A549 (cell line): ENCODE results near the gene FXYD3. TPM values are rescaled to one million over a fixed set of nuclear protein-coding genes. Genes with fewer than 3 reads are reported as not detected.

Experiments
- ATAC-seq, 2 experiments: fragments of 200-7000 bp in 1 of 2; fragments of >200 bp in 1 of 2; cut with Nextera tagmentation in 1 of 2; cut with Tn5 transposase in 1 of 2; 3 replicates each; pipeline versions ENCODE4 v1.8.0 to v1.9.1; 2018 to 2020; ENCODE audit warnings: mild to moderate bottlenecking in 1 of 2, moderate library complexity in 1 of 2
- CTCF ChIA-PET: fragments of 300-600 bp; sonication (Branson Sonifier 250); formaldehyde crosslinking; extraction: SDS; loops from one replicate; lab custom pipeline; 2021; ENCODE audit warnings: antibody characterized with exemption, inconsistent platforms; lab: Yijun Ruan, JAX
- POLR2A ChIA-PET: fragments of 350-600 bp; formaldehyde crosslinking; extraction: SDS; loops from one replicate; lab custom pipeline; 2021; ENCODE audit warnings: antibody characterized with exemption, inconsistent platforms; lab: Yijun Ruan, JAX
- DNase-seq, 2 experiments: peaks; one replicate each; pipeline versions ENCODE4 v3.0.0 to v3.0.0-alpha.2; 2011 to 2016; ENCODE audit warnings: low read depth in 1 of 2, low spot score in 1 of 2
- FAIRE-seq: peaks from 2 replicates; lab custom pipeline; 2011; peaks lifted over from hg19 to GRCh38; lab: Jason Lieb, UNC
- H3K27ac ChIP-seq, 2 experiments: fragments of >200 bp; sonication (Bioruptor Twin); formaldehyde crosslinking; 3 replicates each; pipeline ENCODE4 v1.5.1; 2016 to 2017
- H3K4me1 ChIP-seq: fragments of >200 bp; sonication (Bioruptor Twin); formaldehyde crosslinking; 3 replicates; pipeline ENCODE4 v1.6.1; 2016
- H3K4me2 ChIP-seq: fragments of >200 bp; sonication (Bioruptor Twin); formaldehyde crosslinking; 3 replicates; pipeline ENCODE4 v1.6.1; 2016
- H3K4me3 ChIP-seq: fragments of >200 bp; sonication (Bioruptor Twin); formaldehyde crosslinking; 3 replicates; pipeline ENCODE4 v1.5.1; 2016
- H3K9me3 ChIP-seq: fragments of >200 bp; sonication (Bioruptor Twin); formaldehyde crosslinking; 3 replicates; pipeline ENCODE4 v1.6.1; 2016
- ATOH8 ChIP-seq: fragments of 250-450 bp; sonication (Bioruptor Pico); IDR thresholded peaks from 2 replicates; pipeline ENCODE4 v1.5.0; 2020; ENCODE audit warnings: low read depth, mild to moderate bottlenecking, moderate library complexity
- BCL3 ChIP-seq: fragments of >200 bp; sonication (Bioruptor Twin); formaldehyde crosslinking; IDR thresholded peaks from 3 replicates; pipeline ENCODE4 v1.6.1; 2016
- CBX2 ChIP-seq: fragments of 200-600 bp; sonication (generic); IDR thresholded peaks from 2 replicates; pipeline ENCODE4 v1.6.1; 2016; ENCODE audit warnings: low read depth, mild to moderate bottlenecking, borderline replicate concordance
- E2F6 ChIP-seq: IDR thresholded peaks from 2 replicates; pipeline ENCODE4 v1.6.1; 2012; ENCODE audit warnings: low read depth, borderline replicate concordance
- EHF ChIP-seq: fragments of 250-450 bp; sonication (Bioruptor Pico); IDR thresholded peaks from 2 replicates; pipeline ENCODE4 v1.5.0; 2020; ENCODE audit warnings: mild to moderate bottlenecking
- FOSL2 ChIP-seq, 2 experiments: fragments of 450-650 bp in 1 of 2; fragments of >200 bp in 1 of 2; sonication (Bioruptor Twin) in 1 of 2; formaldehyde crosslinking; IDR thresholded peaks; 2 replicates each; pipeline versions ENCODE4 v1.5.0 to v1.6.1; 2016 to 2020; ENCODE audit warnings: mild to moderate bottlenecking in 1 of 2, moderate library complexity in 1 of 2
- GATA3 ChIP-seq: IDR thresholded peaks from 2 replicates; pipeline ENCODE4 v1.6.1; 2012; ENCODE audit warnings: borderline replicate concordance
- HDAC2 ChIP-seq: fragments of 200-600 bp; sonication (generic); IDR thresholded peaks from 2 replicates; pipeline ENCODE4 v1.6.1; 2016
- HOXB5 ChIP-seq: fragments of 250-450 bp; sonication (Bioruptor Pico); IDR thresholded peaks from 2 replicates; pipeline ENCODE4 v1.5.0; 2020; ENCODE audit warnings: mild to moderate bottlenecking, moderate library complexity
- JUN ChIP-seq, 2 experiments: fragments of >200 bp; sonication (Bioruptor Twin); formaldehyde crosslinking; IDR thresholded peaks; 2 replicates in 1 of 2; 3 replicates in 1 of 2; pipeline ENCODE4 v1.6.1; 2016 to 2017
- KDM1A ChIP-seq: fragments of 200-600 bp; sonication (generic); IDR thresholded peaks from 2 replicates; pipeline ENCODE4 v1.6.1; 2016; ENCODE audit warnings: low read depth, mild to moderate bottlenecking
- MAFK ChIP-seq: fragments of 450-650 bp; IDR thresholded peaks from 2 replicates; pipeline ENCODE4 v1.6.1; 2014; ENCODE audit not compliant: partially characterized antibody
- MYC ChIP-seq: IDR thresholded peaks from 2 replicates; pipeline ENCODE4 v1.6.1; 2012; ENCODE audit warnings: mild to moderate bottlenecking, inconsistent platforms, low read length, improper control_type of control experiment, borderline replicate concordance
- NFE2L2 ChIP-seq: fragments of 150-350 bp; conservative IDR thresholded peaks from 2 replicates; pipeline ENCODE4 v1.6.1; 2014; ENCODE audit warnings: low read length
- NR3C1 ChIP-seq: fragments of >200 bp; sonication (Bioruptor Twin); formaldehyde crosslinking; IDR thresholded peaks from 3 replicates; pipeline ENCODE4 v1.6.1; 2017
- RARB ChIP-seq: fragments of 250-450 bp; sonication (Bioruptor Pico); IDR thresholded peaks from 2 replicates; pipeline ENCODE4 v1.8.0; 2021; ENCODE audit warnings: mild to moderate bottlenecking, moderate library complexity
- RCOR1 ChIP-seq: fragments of 150-350 bp; IDR thresholded peaks from 2 replicates; pipeline ENCODE4 v1.6.1; 2014; ENCODE audit warnings: antibody characterized with exemption, low read length, low read depth
- TFCP2L1 ChIP-seq: fragments of 250-450 bp; sonication (Bioruptor Pico); IDR thresholded peaks from 2 replicates; pipeline ENCODE4 v1.5.0; 2021; ENCODE audit warnings: mild to moderate bottlenecking
- ZFP36 ChIP-seq: fragments of 450-650 bp; IDR thresholded peaks from 2 replicates; pipeline ENCODE4 v1.6.1; 2014; ENCODE audit warnings: borderline replicate concordance; ENCODE audit not compliant: partially characterized antibody
- WGBS: methylation state at CpG from one replicate; pipeline ENCODE4 v1.1.6; 2017; ENCODE audit errors: missing lambda C conversion rate; 5-methylcytosine and 5-hydroxymethylcytosine counted together
- polyA plus RNA-seq, 4 experiments: library from polyadenylated mRNA; depleted of rRNA in 3 of 4; stranded (reverse); fragments of >200 nt; fragmentation: RNase III in 1 of 4; extraction: RNeasy Plus Mini Kit Qiagen cat#74134 plus additional on column Dnase treatment in 1 of 4; gene quantifications; 2 replicates in 3 of 4; 3 replicates in 1 of 4; pipeline ENCODE4 v1.2.3, GENCODE V29; 2011 to 2017
- TF ChIP-seq, protein P1 (sequence below): fragments of 250-450 bp; sonication (Bioruptor Pico); IDR thresholded peaks from 2 replicates; pipeline ENCODE4 v1.5.0; 2021; ENCODE audit warnings: mild to moderate bottlenecking, moderate library complexity, borderline replicate concordance
- TF ChIP-seq, protein P2 (sequence below): fragments of >200 bp; sonication (Bioruptor Twin); formaldehyde crosslinking; IDR thresholded peaks from 2 replicates; pipeline ENCODE4 v1.6.1; 2016
- TF ChIP-seq, protein P3 (sequence below): IDR thresholded peaks from 2 replicates; pipeline ENCODE4 v1.6.1; 2012

The FXYD3 gene
- polyA plus RNA-seq, 2 of the 4 experiments (the other 2 are of a cell fraction), result 0.32 TPM; not detected in 1

DNA sequence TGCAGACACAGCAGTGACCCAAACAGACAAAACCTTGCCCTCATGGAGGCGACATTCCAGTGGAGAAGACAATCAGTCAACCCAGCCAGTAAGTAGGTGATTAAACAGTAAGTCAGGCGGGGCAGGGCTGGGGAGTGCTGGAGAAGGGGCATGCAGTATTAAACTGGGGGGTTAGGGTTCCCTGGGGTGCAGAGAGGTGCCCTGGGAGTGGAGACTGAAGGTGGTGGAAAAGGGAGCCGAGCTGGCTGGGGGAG lies 31.2 kb upstream of the FXYD3 start (continued):
- TF ChIP-seq, protein P1, sequence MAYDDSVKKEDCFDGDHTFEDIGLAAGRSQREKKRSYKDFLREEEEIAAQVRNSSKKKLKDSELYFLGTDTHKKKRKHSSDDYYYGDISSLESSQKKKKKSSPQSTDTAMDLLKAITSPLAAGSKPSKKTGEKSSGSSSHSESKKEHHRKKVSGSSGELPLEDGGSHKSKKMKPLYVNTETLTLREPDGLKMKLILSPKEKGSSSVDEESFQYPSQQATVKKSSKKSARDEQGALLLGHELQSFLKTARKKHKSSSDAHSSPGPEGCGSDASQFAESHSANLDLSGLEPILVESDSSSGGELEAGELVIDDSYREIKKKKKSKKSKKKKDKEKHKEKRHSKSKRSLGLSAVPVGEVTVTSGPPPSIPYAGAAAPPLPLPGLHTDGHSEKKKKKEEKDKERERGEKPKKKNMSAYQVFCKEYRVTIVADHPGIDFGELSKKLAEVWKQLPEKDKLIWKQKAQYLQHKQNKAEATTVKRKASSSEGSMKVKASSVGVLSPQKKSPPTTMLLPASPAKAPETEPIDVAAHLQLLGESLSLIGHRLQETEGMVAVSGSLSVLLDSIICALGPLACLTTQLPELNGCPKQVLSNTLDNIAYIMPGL, result no peak
- TF ChIP-seq MYC (no peak), KDM1A (no peak), RCOR1 (no peak), TFCP2L1 (no peak)

DNA sequence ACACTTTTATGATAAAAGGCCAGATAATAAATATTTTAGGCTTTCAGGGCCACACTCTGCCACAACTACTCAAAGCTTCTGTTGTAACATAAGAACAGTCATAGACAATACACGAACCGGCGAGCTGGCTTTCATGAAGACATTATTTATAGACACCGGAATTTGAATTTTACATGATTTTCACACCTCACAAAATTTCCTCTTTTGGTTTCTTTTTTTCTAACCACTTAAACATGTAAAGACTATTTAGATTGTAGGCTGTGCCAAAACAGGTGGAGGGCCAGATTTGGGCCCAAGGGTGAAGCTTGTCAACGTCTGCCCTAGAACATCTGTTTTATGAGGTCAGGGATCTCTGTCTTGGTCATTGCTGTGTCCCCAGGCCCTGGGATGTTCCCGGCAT lies 29.7 kb upstream of the FXYD3 start:
- FAIRE-seq (no peak), ATAC-seq (no peak), DNase-seq (no peak)
- Histone ChIP-seq H3K9me3 (peaks cover 5% of the 10 kb centered on the region; the same call in 1 of the 3 replicates), H3K27ac (no peak overlapping the region), H3K4me2 (no peak overlapping the region), H3K4me3 (no peak overlapping the region), H3K4me1 (peaks cover 11% of the 10 kb centered on the region; the same call in 2 of the 3 replicates)
- CTCF ChIA-PET, result interaction anchor here (0.9 to 9.9 kb wide), 13 partner anchors 10 to 113 kb away, joined by 3 to 102 read pairs (median 10); partner anchors contain the start of genes FXYD3 and LGI4
- POLR2A ChIA-PET, result no interaction called here
- TF ChIP-seq RARB (CRISPR knock-in tag), result no peak
- no peak for TF ChIP-seq ATOH8 (CRISPR knock-in tag)
- no peak for TF ChIP-seq EHF
- TF ChIP-seq NR3C1, result no peak
- TF ChIP-seq MYC, result no peak
- TF ChIP-seq HOXB5 (CRISPR knock-in tag), result no peak
- TF ChIP-seq CBX2, result no peak
- no peak for TF ChIP-seq NFE2L2
- TF ChIP-seq, protein P2, sequence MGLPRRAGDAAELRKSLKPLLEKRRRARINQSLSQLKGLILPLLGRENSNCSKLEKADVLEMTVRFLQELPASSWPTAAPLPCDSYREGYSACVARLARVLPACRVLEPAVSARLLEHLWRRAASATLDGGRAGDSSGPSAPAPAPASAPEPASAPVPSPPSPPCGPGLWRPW, result no peak
- no peak for TF ChIP-seq KDM1A
- no peak for TF ChIP-seq MAFK
- TF ChIP-seq, protein P3, sequence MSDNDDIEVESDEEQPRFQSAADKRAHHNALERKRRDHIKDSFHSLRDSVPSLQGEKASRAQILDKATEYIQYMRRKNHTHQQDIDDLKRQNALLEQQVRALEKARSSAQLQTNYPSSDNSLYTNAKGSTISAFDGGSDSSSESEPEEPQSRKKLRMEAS, result no peak
- no peak for TF ChIP-seq JUN (IDR thresholded peaks at IDR 0.05)
- TF ChIP-seq GATA3, result no peak
- no peak for TF ChIP-seq BCL3
- no peak for TF ChIP-seq ZFP36
- no peak for TF ChIP-seq FOSL2 (IDR thresholded peaks at IDR 0.05)
- no peak for TF ChIP-seq FOSL2 (CRISPR knock-in tag; IDR thresholded peaks at IDR 0.05)
- no peak for TF ChIP-seq HDAC2
- 68% methylated on average over 6 of the region's 6 CpGs for WGBS

DNA sequence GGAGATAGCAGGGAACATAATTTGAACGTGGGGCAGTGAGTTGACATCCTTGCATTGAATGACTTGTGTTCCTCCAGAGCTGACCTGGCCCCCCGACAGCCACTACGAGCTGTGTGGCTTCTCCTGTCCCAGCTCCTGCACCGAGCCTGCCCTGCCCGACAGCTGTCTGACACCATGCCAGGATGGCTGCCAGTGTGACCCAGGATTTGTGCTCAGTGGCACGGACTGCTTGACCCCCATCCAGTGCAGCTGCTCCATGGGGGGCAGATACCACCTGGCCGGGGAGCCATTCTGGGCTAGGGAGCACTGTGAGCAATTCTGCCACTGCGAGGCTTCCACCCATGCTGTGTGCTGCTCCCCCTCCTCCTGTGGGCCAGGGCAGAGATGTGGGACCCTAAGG lies 29.2 kb upstream of the FXYD3 start:
- DNase-seq (no peak), FAIRE-seq (no peak), ATAC-seq (no peak)
- Histone ChIP-seq H3K4me3 (no peak overlapping the region), H3K9me3 (peaks cover 5% of the 10 kb centered on the region; the same call in 1 of the 3 replicates), H3K27ac (no peak overlapping the region), H3K4me2 (no peak overlapping the region), H3K4me1 (peaks cover 11% of the 10 kb centered on the region; the same call in 2 of the 3 replicates)
- ChIA-PET CTCF (interaction anchor here (0.5 to 9.9 kb wide), 17 partner anchors 10 to 727 kb away, joined by 3 to 102 read pairs (median 5); partner anchors contain the start of genes FXYD3 and LGI4), POLR2A (no interaction called here)
- 61% methylated on average over 8 of the region's 8 CpGs for WGBS
- TF ChIP-seq EHF, result no peak
- TF ChIP-seq E2F6, result no peak
- TF ChIP-seq GATA3, result no peak
- TF ChIP-seq RCOR1, result no peak
- TF ChIP-seq, all 56 proteins: peak for 0
